Activated CD8-positive, alpha-beta T cell treated with anti-CD3 and anti-CD28 coated beads, Interleukin-2, amount 10 ng/mL, durations not matched to agents 7 days and 5 days (primary cell): ENCODE measurements around the gene AFG3L2. TPM values are rescaled to one million over a fixed set of nuclear protein-coding genes. Genes with fewer than 3 reads are reported as not detected.

ENCODE experiments used
- ATAC-seq: fragments of 150-1000 bp; cut with Tn5 transposase; one replicate; pipeline ENCODE4 v1.10.0; 2021; ENCODE audit warnings: moderate library complexity
- CTCF ChIA-PET: fragments of 350-600 bp; sonication (Branson Sonifier 250); formaldehyde crosslinking; loops from one replicate; lab custom pipeline; 2021; ENCODE audit warnings: antibody characterized with exemption; lab: Charles Lee
- POLR2A ChIA-PET: fragments of 350-600 bp; sonication (Branson Sonifier 250); formaldehyde crosslinking; loops from one replicate; lab custom pipeline; 2021; ENCODE audit warnings: antibody characterized with exemption; lab: Charles Lee
- DNase-seq: peaks from one replicate; pipeline ENCODE4 v3.0.0-alpha.2; 2020
- H3K27ac Mint-ChIP-seq: one replicate; pipeline ENCODE4 v1.8.0; 2021; ENCODE audit warnings: mild to moderate bottlenecking, mixed read lengths
- H3K27me3 Mint-ChIP-seq: one replicate; pipeline ENCODE4 v1.8.0; 2021; ENCODE audit warnings: low read depth, mixed read lengths
- H3K36me3 Mint-ChIP-seq: one replicate; pipeline ENCODE4 v1.8.0; 2021; ENCODE audit warnings: low read depth, mixed read lengths
- H3K4me1 Mint-ChIP-seq: one replicate; pipeline ENCODE4 v1.8.0; 2021; ENCODE audit warnings: low read depth, mixed read lengths
- H3K4me3 Mint-ChIP-seq: one replicate; pipeline ENCODE4 v1.8.0; 2021; ENCODE audit warnings: mild to moderate bottlenecking, mixed read lengths
- H3K9me3 Mint-ChIP-seq: one replicate; pipeline ENCODE4 v1.8.0; 2022; ENCODE audit warnings: mixed read lengths; ENCODE audit not compliant: insufficient read depth
- total RNA-seq, 2 experiments: library from RNA; stranded (reverse); gene quantifications; one replicate each; pipeline ENCODE4 v1.2.3, GENCODE V29; 2021

Gene AFG3L2
- total RNA-seq, 2 experiments from 2014 or later: 40.6 to 44.3 TPM

- ChIA-PET CTCF (interaction anchor here (3.4 kb wide), 1 partner anchor 10 kb away, joined by 19 read pairs; no protein-coding TSS in a partner anchor), POLR2A (no interaction called here)
- peaks cover 6% of the 10 kb centered on the region for H3K27me3 Mint-ChIP-seq
- H3K4me1 Mint-ChIP-seq: no peaks in the 10 kb centered on the region
- no peak overlapping the region for H3K4me3 Mint-ChIP-seq
- no peak overlapping the region for H3K27ac Mint-ChIP-seq
- peaks cover 18% of the 10 kb centered on the region for H3K36me3 Mint-ChIP-seq
- H3K9me3 Mint-ChIP-seq: peaks cover under 1% of the 10 kb centered on the region
- DNase-seq: no peak
- ATAC-seq: no peak
These were observed 58.7 kb downstream of the AFG3L2 start for GRCh38 chr18:12318334-12318697.

- DNase-seq (no peak), ATAC-seq (no peak)
- Mint-ChIP-seq H3K36me3 (peaks cover 20% of the 10 kb centered on the region), H3K4me3 (no peak overlapping the region), H3K27ac (no peak overlapping the region), H3K4me1 (no peaks in the 10 kb centered on the region), H3K27me3 (peaks cover 9% of the 10 kb centered on the region), H3K9me3 (peaks cover 4% of the 10 kb centered on the region)
- ChIA-PET CTCF (interaction anchor here (1.0 to 3.4 kb wide), 2 partner anchors 11 to 46 kb away, joined by 3 to 19 read pairs; no protein-coding TSS in a partner anchor), POLR2A (no interaction called here)
These were observed 59.2 kb downstream of the AFG3L2 start for GRCh38 chr18:12317664-12318333.

GRCh38 chr18:12315911-12316310 is 61.1 kb downstream of the AFG3L2 start:
- H3K27ac Mint-ChIP-seq: no peak overlapping the region
- no peaks in the 10 kb centered on the region for H3K4me1 Mint-ChIP-seq
- peaks cover 21% of the 10 kb centered on the region for H3K36me3 Mint-ChIP-seq
- DNase-seq (no peak), ATAC-seq (no peak)
- peaks cover 14% of the 10 kb centered on the region for H3K9me3 Mint-ChIP-seq
- CTCF ChIA-PET: interaction anchor here (3.7 kb wide), 1 partner anchor 12 kb away, joined by 28 read pairs; no protein-coding TSS in a partner anchor
- H3K4me3 Mint-ChIP-seq: no peak overlapping the region
- POLR2A ChIA-PET: no interaction called here
- peaks cover 9% of the 10 kb centered on the region for H3K27me3 Mint-ChIP-seq

- H3K27ac Mint-ChIP-seq: no peak overlapping the region
- peaks cover 24% of the 10 kb centered on the region for H3K36me3 Mint-ChIP-seq
- ATAC-seq: no peak
- no peak overlapping the region for H3K4me3 Mint-ChIP-seq
- peaks cover 9% of the 10 kb centered on the region for H3K27me3 Mint-ChIP-seq
- no peak for DNase-seq
- peaks cover 19% of the 10 kb centered on the region for H3K9me3 Mint-ChIP-seq
- H3K4me1 Mint-ChIP-seq: no peaks in the 10 kb centered on the region
- ChIA-PET CTCF (interaction anchor here (3.7 kb wide), 1 partner anchor 13 kb away, joined by 28 read pairs; no protein-coding TSS in a partner anchor), POLR2A (no interaction called here)
These were observed 61.5 kb downstream of the AFG3L2 start for GRCh38 chr18:12315490-12315889.

- CTCF ChIA-PET: interaction anchor here (3.7 kb wide), 1 partner anchor 13 kb away, joined by 28 read pairs; no protein-coding TSS in a partner anchor
- H3K36me3 Mint-ChIP-seq: peaks cover 24% of the 10 kb centered on the region
- H3K9me3 Mint-ChIP-seq: peaks cover 19% of the 10 kb centered on the region
- no peak overlapping the region for H3K4me3 Mint-ChIP-seq
- no peak for ATAC-seq
- H3K4me1 Mint-ChIP-seq: no peaks in the 10 kb centered on the region
- no peak overlapping the region for H3K27ac Mint-ChIP-seq
- H3K27me3 Mint-ChIP-seq: peaks cover 10% of the 10 kb centered on the region
- POLR2A ChIA-PET: no interaction called here
- no peak for DNase-seq
These were observed 62.3 kb downstream of the AFG3L2 start for GRCh38 chr18:12314591-12315305.

- H3K36me3 Mint-ChIP-seq: peaks cover 29% of the 10 kb centered on the region
- ATAC-seq (no peak), DNase-seq (no peak)
- peaks cover 2% of the 10 kb centered on the region for H3K4me1 Mint-ChIP-seq
- CTCF ChIA-PET: interaction anchor here (1.0 to 3.7 kb wide), 2 partner anchors 14 to 42 kb away, joined by 6 to 28 read pairs; no protein-coding TSS in a partner anchor
- peaks cover 19% of the 10 kb centered on the region for H3K9me3 Mint-ChIP-seq
- POLR2A ChIA-PET: no interaction called here
- H3K27me3 Mint-ChIP-seq: peaks cover 19% of the 10 kb centered on the region
- no peak overlapping the region for H3K27ac Mint-ChIP-seq
- no peak overlapping the region for H3K4me3 Mint-ChIP-seq
These were observed 63.3 kb downstream of the AFG3L2 start for GRCh38 chr18:12313530-12314245.

GRCh38 chr18:12312976-12313375 is 64.1 kb downstream of the AFG3L2 start:
- ChIA-PET POLR2A (no interaction called here), CTCF (interaction anchor here (1.0 to 3.7 kb wide), 2 partner anchors 15 to 41 kb away, joined by 6 to 28 read pairs; no protein-coding TSS in a partner anchor)
- no peak for DNase-seq
- H3K4me1 Mint-ChIP-seq: peaks cover 4% of the 10 kb centered on the region
- peaks cover 22% of the 10 kb centered on the region for H3K27me3 Mint-ChIP-seq
- no peak overlapping the region for H3K27ac Mint-ChIP-seq
- no peak overlapping the region for H3K4me3 Mint-ChIP-seq
- H3K9me3 Mint-ChIP-seq: peaks cover 19% of the 10 kb centered on the region
- peaks cover 29% of the 10 kb centered on the region for H3K36me3 Mint-ChIP-seq
- no peak for ATAC-seq

- H3K27ac Mint-ChIP-seq: no peak overlapping the region
- peaks cover 40% of the 10 kb centered on the region for H3K27me3 Mint-ChIP-seq
- ChIA-PET POLR2A (no interaction called here), CTCF (no interaction called here)
- H3K4me1 Mint-ChIP-seq: peaks cover 13% of the 10 kb centered on the region
- ATAC-seq: no peak
- peaks cover 29% of the 10 kb centered on the region for H3K36me3 Mint-ChIP-seq
- no peak for DNase-seq
- H3K9me3 Mint-ChIP-seq: peaks cover 19% of the 10 kb centered on the region
- H3K4me3 Mint-ChIP-seq: no peak overlapping the region
These were observed 66.3 kb downstream of the AFG3L2 start for GRCh38 chr18:12310762-12311161.

- Mint-ChIP-seq H3K4me1 (peaks cover 13% of the 10 kb centered on the region), H3K9me3 (peaks cover 19% of the 10 kb centered on the region), H3K4me3 (no peak overlapping the region), H3K36me3 (peaks cover 29% of the 10 kb centered on the region), H3K27ac (no peak overlapping the region), H3K27me3 (peaks cover 46% of the 10 kb centered on the region)
- ATAC-seq (no peak), DNase-seq (no peak)
- ChIA-PET CTCF (no interaction called here), POLR2A (interaction anchor here (0.7 kb wide), 1 partner anchor 1070 kb away, joined by 3 read pairs; no protein-coding TSS in a partner anchor)
These were observed 67.3 kb downstream of the AFG3L2 start for GRCh38 chr18:12309683-12310198.

- peak overlapping the region; percentile 67 for H3K4me3 Mint-ChIP-seq
- ATAC-seq: peak; percentile 65
- peaks cover 13% of the 10 kb centered on the region for H3K4me1 Mint-ChIP-seq
- peaks cover 43% of the 10 kb centered on the region for H3K27me3 Mint-ChIP-seq
- ChIA-PET POLR2A (interaction anchor here (0.7 kb wide), 1 partner anchor 1071 kb away, joined by 3 read pairs; no protein-coding TSS in a partner anchor), CTCF (no interaction called here)
- peaks cover 19% of the 10 kb centered on the region for H3K9me3 Mint-ChIP-seq
- H3K27ac Mint-ChIP-seq: no peak overlapping the region
- peak; percentile 38 for DNase-seq
- H3K36me3 Mint-ChIP-seq: peaks cover 25% of the 10 kb centered on the region
These were observed 68.5 kb downstream of the AFG3L2 start for GRCh38 chr18:12308386-12309100.
